Measurements from ENCODE around the gene FBXO4.

Gene FBXO4

GRCh38 chr5:41960481-41960880, 35.4 kb downstream of the FBXO4 start:
- TF ChIP-seq CTCF (IDR thresholded peaks at IDR 0.05; ENCODE audit: control insufficient read depth, extremely low read depth, insufficient read depth): no peak
- DNase-seq (ENCODE audit: low read depth): no peak
- H3K4me3 ChIP-seq (ENCODE audit: low read depth, low read length): no peak overlapping the region

GRCh38 chr5:41961736-41962135, 36.7 kb downstream of the FBXO4 start:
- DNase-seq (ENCODE audit: low read depth): no peak
- no peak for TF ChIP-seq CTCF (IDR thresholded peaks at IDR 0.05; ENCODE audit: control insufficient read depth, extremely low read depth, insufficient read depth)
- H3K4me3 ChIP-seq (ENCODE audit: low read depth, low read length): no peak overlapping the region

- TF ChIP-seq CTCF (IDR thresholded peaks at IDR 0.05; ENCODE audit: control insufficient read depth, extremely low read depth, insufficient read depth): no peak
- no peak for DNase-seq (ENCODE audit: low read depth)
- H3K4me3 ChIP-seq (ENCODE audit: low read depth, low read length): no peak overlapping the region
Measured at GRCh38 chr5:41962491-41962890, 37.4 kb downstream of the FBXO4 start.

DNA sequence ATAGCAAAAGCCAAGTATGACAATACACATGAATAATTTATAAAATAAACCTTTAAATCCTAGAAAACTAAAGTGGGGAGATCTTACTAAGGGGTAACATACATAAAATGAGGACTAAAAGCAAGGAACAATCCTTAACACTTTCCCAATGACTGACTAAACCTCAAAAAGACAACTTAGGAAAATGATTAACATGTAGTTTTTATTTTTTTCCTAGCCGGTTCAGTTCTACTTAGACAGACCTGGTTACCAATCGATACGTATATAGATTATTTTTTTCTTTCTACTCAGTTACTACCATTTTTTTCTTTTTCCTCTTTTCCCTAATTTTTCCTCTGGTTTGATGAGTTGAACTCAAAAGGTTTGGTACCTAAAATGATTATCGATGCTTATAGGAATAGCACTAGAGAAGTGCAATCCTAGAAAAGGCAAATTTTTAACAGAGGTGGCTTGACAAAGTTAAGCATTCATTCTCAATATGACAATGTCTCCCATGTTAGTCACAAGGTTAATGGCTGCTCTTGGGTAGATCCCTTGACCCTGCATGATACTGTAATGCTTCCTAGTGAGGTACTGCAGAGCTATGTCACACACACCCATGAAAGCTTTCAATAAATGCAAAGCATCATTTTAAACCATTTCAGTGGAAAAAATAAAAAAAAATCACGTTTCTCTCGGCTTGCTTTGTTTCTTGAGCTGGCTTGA, 41.5 kb downstream of the FBXO4 start:
- no peak for DNase-seq (ENCODE audit: low read depth)
- TF ChIP-seq CTCF (IDR thresholded peaks at IDR 0.05; ENCODE audit: control insufficient read depth, extremely low read depth, insufficient read depth): no peak
- H3K4me3 ChIP-seq (ENCODE audit: low read depth, low read length): no peak overlapping the region

DNA sequence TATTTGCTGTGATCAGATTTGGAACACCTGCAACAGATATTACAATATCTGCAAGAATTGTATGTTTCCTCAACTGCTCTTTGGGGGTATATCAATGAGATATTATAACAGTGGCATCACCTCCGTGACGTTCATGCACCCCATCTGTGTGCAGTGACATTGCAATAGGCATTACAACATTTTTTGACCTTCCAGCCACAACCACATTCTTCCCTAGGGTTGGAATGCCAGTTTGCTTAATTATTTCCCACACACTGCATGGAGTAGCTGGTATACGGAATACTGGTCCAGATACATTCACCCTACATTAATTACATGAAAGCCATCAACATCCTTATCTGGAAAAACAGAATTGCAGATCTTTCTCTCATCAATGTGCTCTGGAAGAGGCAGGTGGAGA, 42.3 kb downstream of the FBXO4 start:
- no peak for TF ChIP-seq CTCF (IDR thresholded peaks at IDR 0.05; ENCODE audit: control insufficient read depth, extremely low read depth, insufficient read depth)
- no peak for DNase-seq (ENCODE audit: low read depth)

DNA sequence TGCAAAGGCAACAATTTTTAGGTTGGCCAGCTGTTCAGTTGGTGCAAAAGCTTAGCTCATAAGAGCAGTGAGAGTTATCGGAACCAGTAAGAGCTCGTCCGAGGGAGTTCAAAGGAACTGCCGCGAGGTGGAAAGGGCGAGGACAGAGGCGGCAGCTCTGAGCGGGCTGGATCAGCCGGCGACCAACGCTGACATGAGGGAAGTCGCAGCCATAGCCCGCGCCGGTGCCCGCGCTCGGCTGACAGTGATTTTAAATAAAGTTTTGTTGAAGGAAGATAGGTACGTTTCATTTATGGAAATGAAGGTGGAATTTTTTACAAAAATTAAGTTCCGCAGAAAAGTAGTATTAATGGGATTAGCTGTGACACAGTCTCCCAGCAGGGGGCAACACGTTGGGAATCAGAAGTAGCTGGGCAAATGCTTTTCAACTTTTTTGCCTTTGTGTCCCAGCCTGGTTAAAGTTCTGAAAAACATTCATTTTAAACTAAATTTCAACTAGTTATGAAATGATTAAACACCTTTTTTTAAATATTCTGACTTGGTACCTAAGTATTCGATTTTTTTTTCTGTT, 43.2 kb downstream of the FBXO4 start:
- 0 out of 2 replicates have a peak, but pooled peaks have one; percentile 14 for TF ChIP-seq CTCF (IDR thresholded peaks at IDR 0.05; ENCODE audit: control insufficient read depth, extremely low read depth, insufficient read depth)
- DNase-seq (ENCODE audit: low read depth): no peak
- H3K4me3 ChIP-seq (ENCODE audit: low read depth, low read length): no peak overlapping the region

More for the DNA sequence above, 42.3 kb downstream of the FBXO4 start:
- H3K4me3 ChIP-seq (ENCODE audit: low read depth, low read length): no peak overlapping the region

- H3K4me3 ChIP-seq (ENCODE audit: low read depth, low read length): no peak overlapping the region
- DNase-seq (ENCODE audit: low read depth): no peak
- no peak for TF ChIP-seq CTCF (IDR thresholded peaks at IDR 0.05; ENCODE audit: control insufficient read depth, extremely low read depth, insufficient read depth)
Measured at GRCh38 chr5:41973087-41973486, 48.0 kb downstream of the FBXO4 start.

Measured in LNCaP clone FGC (cell line).